CD4-positive, alpha-beta T cell treated with Interleukin-12 subunit alpha and Interleukin-12 subunit beta, for 1 hour (primary cell): ENCODE data around the gene HABP4.

ENCODE experiments used
- DNase-seq: peaks from one replicate; pipeline ENCODE4 v3.0.0-alpha.2; 2020

The HABP4 gene

GRCh38 chr9:96449845-96450612 lies at the start of gene HABP4:
TSS of gene HABP4 (plus strand) at chr9:96450169. CDS start at chr9:96450280, 111 bp downstream.
- peak; percentile 95 for DNase-seq

GRCh38 chr9:96408409-96409280 lies 41.3 kb upstream of the HABP4 start:
- no peak for DNase-seq

- no peak for DNase-seq
Observed at GRCh38 chr9:96411129-96411838, 38.7 kb upstream of the HABP4 start.

- DNase-seq: no peak
Observed at GRCh38 chr9:96412174-96412913, 37.6 kb upstream of the HABP4 start.

- peak; percentile 29 for DNase-seq
Observed at GRCh38 chr9:96413302-96414221, 36.4 kb upstream of the HABP4 start.

GRCh38 chr9:96417051-96417586 lies 32.9 kb upstream of the HABP4 start:
- peak; percentile 92 for DNase-seq

- no peak for DNase-seq
Observed at GRCh38 chr9:96417661-96418082, 32.3 kb upstream of the HABP4 start.

- peak; percentile 94 for DNase-seq
Observed at GRCh38 chr9:96418083-96418919, 31.7 kb upstream of the HABP4 start, which contains the start of gene ZNF367. TSS of gene ZNF367 (minus strand) at chr9:96418370. CDS start at chr9:96418032, 338 bp downstream.

GRCh38 chr9:96418920-96419690 lies 30.9 kb upstream of the HABP4 start:
- peak; percentile 66 for DNase-seq

- no peak for DNase-seq
Observed at GRCh38 chr9:96419691-96419969, 30.3 kb upstream of the HABP4 start.

- peak; percentile 38 for DNase-seq
Observed at GRCh38 chr9:96420468-96421219, 29.3 kb upstream of the HABP4 start.

- DNase-seq: no peak
Observed at GRCh38 chr9:96423322-96423984, 26.5 kb upstream of the HABP4 start.

- no peak for DNase-seq
Observed at GRCh38 chr9:96423985-96424336, 26.0 kb upstream of the HABP4 start.

- no peak for DNase-seq
Observed at GRCh38 chr9:96425500-96426169, 24.3 kb upstream of the HABP4 start.

- DNase-seq: no peak
Observed at GRCh38 chr9:96429732-96430131, 20.2 kb upstream of the HABP4 start.

GRCh38 chr9:96430377-96430776 lies 19.6 kb upstream of the HABP4 start:
- no peak for DNase-seq

GRCh38 chr9:96435345-96435744 lies 14.6 kb upstream of the HABP4 start:
- no peak for DNase-seq

GRCh38 chr9:96436063-96436455 lies 13.9 kb upstream of the HABP4 start:
- DNase-seq: no peak
